KG1 (cell line): ENCODE results near the gene RARB.

Experiments
- DNase-seq: peaks from one replicate; lab custom pipeline; 2025; lab: John Stamatoyannopoulos, UW

The RARB gene

DNA sequence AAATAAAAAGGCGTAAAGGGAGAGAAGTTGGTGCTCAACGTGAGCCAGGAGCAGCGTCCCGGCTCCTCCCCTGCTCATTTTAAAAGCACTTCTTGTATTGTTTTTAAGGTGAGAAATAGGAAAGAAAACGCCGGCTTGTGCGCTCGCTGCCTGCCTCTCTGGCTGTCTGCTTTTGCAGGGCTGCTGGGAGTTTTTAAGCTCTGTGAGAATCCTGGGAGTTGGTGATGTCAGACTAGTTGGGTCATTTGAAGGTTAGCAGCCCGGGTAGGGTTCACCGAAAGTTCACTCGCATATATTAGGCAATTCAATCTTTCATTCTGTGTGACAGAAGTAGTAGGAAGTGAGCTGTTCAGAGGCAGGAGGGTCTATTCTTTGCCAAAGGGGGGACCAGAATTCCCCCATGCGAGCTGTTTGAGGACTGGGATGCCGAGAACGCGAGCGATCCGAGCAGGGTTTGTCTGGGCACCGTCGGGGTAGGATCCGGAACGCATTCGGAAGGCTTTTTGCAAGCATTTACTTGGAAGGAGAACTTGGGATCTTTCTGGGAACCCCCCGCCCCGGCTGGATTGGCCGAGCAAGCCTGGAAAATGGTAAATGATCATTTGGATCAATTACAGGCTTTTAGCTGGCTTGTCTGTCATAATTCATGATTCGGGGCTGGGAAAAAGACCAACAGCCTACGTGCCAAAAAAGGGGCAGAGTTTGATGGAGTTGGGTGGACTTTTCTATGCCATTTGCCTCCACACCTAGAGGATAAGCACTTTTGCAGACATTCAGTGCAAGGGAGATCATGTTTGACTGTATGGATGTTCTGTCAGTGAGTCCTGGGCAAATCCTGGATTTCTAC lies at the start of gene RARB:
Gene RARB, plus strand, starts transcription at position 322 of the 847 bp plus-strand sequence. Its CDS starts 469 bp downstream, at position 791.
- DNase-seq: no peak

DNA sequence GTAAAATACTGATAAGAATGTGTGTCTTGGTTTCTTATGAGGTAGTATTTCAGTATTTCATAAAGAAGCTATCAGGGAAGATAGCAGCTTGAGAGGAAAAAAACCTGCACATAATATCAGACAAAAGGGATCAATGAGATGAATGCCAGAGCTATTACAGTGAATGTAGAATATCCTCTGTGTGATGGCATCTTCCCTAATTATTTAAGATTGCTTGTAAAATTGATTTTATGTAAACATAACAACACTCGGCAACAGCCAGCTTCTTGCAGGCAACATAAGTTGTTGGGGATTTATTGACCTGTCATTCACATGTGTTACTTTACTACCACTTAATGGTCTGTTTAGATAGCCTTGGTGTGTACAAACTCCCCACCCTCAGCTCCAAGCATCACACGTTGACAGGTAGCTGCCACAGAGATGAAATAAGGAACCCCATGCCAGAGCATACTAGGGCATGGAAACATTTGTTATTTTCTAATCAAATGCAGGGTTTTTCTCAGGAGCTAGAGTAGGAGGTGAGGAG lies 49.2 kb upstream of the RARB start:
- DNase-seq: no peak

- no peak for DNase-seq
Measured at GRCh38 chr3:25380222-25380739, 47.8 kb upstream of the RARB start.

GRCh38 chr3:25381083-25381482 lies 47.0 kb upstream of the RARB start:
- DNase-seq: no peak

- DNase-seq: no peak
Measured at GRCh38 chr3:25384471-25384870, 43.6 kb upstream of the RARB start.

DNA sequence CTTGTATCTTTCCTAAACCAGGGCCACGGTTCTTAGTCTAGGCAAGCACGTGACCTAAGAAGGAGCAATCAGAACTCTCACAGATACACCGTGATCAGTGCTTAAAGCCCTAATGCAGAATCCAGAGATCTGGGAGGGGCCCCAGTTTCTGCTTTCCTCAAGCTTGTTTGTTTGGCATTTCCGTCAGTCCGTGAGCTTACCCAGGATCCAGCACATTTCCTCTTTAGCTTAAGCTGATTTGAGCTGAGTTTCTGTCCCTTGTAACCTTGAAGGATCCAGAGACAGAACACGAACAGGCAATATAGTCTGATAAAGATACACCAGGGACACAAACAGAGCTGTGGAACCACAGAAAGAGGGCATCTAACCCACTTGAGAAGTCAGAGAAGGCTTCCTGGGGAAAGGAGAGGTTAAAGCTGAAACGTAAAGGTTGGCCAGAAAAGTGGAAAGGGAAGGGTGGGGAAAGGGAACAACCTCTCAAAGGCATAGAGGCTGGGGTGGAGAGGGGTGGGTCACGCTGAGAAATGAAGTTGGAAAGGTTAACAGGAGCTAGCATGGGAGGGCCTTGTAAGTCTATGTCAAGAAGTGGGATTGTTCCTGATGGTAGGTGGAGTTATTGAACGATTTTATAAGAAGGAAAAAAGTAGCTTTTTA lies 42.1 kb upstream of the RARB start:
- no peak for DNase-seq

DNA sequence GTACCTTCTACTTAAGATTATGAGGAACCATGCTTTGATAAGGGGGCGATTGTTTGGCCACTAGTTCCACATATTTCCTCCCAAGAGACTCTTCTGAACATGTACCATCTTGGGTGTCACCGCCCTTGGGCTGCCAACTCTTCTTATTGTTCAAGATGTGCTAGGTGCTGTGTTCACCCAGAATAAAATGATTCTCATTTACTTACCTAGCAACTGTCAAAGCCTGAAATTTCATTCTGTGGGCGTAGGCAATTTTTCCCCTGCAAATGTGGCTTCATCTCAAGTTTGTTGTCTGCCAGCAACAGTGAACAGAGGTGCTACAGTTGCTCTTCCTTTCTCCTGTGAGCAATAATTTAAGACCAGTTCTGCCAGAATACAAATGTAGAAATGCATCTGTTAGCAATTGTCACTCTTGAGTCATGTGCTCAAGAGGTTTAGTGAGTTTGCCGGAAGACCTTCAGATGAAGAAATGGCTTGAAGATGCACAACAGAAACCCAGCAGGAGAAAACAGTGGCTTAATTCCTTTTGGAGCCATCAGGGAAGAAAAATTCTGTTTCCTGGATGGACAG lies 41.3 kb upstream of the RARB start:
- DNase-seq: no peak

DNA sequence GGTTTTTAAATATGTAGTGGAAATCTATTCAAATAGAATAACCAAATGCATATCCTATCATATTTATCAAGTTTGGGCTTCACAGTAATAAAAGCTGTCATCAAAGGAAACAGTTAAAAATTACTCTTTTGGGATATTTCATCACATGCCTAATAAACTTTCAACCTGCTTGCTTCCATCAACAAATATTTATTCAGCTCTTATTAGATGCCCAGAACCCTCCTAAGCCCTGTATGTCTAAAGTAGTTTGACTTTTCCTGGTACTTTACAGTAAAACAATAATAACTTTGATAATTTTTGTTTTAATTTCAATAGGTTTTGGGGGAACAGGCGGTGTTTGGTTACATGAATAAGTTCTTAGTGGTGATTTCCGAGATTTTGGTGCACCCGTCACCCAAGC lies 37.5 kb upstream of the RARB start:
- no peak for DNase-seq

- DNase-seq: no peak
Measured at GRCh38 chr3:25396251-25396650, 31.8 kb upstream of the RARB start.

GRCh38 chr3:25396686-25397085 lies 31.4 kb upstream of the RARB start:
- DNase-seq: no peak

DNA sequence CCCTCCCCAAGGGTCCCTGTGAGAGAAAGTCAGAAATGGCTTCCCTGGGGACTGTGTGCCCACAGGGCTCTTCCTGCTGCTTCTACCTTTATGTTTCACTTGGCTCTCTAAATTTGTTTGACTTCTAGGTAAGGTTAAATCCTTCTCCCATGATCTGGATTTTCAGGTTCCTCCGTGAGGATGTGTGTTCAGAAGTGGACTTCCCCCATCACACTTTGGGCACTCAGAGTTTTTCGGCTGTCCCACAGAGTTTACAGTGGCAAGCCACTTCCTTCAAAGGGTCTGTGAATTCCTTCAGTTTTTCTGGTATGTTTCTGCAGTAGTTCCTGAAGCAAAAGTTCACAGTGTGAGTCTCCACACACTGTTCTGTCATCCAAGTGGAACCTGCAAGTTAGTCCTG lies 30.9 kb upstream of the RARB start:
- DNase-seq: no peak

GRCh38 chr3:25400587-25400986 lies 27.5 kb upstream of the RARB start:
- DNase-seq: no peak

DNA sequence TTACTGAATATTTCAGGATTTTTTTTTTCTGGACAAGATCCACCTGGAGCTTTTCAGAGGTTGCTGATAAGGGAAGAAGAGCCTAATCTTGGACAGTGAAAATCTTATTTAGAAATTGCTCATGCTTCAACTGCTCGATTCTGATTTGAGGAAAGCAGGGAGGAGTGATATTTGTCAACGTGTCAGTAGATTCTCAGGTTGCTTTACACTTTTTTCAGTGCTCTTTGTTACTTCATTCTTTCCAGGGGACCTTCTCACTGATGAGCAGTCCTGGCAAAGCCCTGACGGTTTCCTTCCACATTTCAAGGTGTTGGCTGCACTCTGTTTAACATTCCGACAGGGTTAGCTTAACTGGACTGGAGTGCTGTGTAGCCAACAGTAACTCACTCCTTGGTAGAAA lies 24.1 kb upstream of the RARB start:
- DNase-seq: no peak

- no peak for DNase-seq
Measured at GRCh38 chr3:25404569-25404968, 23.5 kb upstream of the RARB start.

GRCh38 chr3:25405335-25405734 lies 22.7 kb upstream of the RARB start:
- no peak for DNase-seq

DNA sequence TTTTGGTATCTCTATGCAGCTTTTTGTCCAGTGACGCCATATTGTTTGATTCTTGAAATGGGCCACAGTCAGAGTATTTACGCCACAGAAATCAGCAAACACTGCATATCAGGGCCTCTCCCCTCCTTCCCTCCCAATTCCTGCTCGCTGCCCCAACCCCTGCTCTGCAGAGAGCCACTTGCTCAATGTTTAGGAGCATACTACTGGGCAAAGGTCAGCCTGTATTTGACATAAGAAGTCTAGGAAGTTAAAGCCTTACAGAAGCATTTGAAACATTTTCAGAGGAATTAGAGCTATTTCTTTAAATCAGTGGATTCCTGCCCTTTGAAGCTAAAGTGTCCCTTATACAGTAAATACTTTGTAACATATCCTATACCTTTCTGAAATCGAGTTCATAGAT lies 17.4 kb upstream of the RARB start:
- DNase-seq: no peak

GRCh38 chr3:25412269-25412668 lies 15.8 kb upstream of the RARB start:
- no peak for DNase-seq

GRCh38 chr3:25416176-25416575 lies 11.9 kb upstream of the RARB start:
- no peak for DNase-seq

- DNase-seq: no peak
Measured at GRCh38 chr3:25418596-25418995, 9.5 kb upstream of the RARB start.

GRCh38 chr3:25419251-25419650 lies 8.8 kb upstream of the RARB start:
- no peak for DNase-seq

- no peak for DNase-seq
Measured at GRCh38 chr3:25420147-25420546, 7.9 kb upstream of the RARB start.

DNA sequence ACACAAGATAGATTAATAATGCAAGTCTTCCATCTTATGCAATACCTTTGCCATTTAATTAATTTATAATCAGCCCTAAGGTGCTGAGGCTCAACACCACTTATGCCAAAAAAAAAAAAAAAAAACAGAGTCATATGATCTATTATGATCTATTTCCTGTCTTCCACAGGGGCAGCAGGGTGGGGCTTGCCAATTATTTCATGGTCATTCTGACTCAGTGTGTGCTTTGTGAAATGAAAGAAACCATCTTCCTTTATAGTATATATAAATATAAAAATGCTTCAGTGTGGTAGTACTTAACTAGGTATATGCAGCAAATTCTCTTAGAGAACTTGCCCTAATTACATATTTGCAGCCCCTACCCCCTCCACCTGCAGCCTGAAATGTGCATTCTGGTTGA lies 7.2 kb upstream of the RARB start:
- DNase-seq: no peak

DNA sequence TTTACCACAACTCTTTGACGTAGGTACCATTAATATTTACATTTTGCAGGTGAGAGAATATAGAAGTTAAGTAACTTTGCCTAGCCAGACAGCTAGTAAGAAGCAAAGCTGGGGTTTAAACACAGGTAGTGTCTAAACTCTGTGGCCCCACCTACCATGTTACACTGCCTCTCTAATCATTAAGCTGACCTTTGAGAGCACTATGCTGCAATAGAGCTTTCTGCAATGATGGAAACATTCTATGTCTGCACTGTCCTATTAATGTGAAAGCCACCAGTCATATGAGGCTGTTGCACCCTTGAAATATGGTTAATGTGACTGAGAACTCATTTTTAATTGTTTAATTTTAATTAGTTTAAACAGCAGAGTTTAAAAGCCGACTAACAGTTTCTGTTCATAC lies 6.3 kb upstream of the RARB start:
- DNase-seq: no peak
